ENCODE results near the gene TAF3.

TAF3 gene

DNA sequence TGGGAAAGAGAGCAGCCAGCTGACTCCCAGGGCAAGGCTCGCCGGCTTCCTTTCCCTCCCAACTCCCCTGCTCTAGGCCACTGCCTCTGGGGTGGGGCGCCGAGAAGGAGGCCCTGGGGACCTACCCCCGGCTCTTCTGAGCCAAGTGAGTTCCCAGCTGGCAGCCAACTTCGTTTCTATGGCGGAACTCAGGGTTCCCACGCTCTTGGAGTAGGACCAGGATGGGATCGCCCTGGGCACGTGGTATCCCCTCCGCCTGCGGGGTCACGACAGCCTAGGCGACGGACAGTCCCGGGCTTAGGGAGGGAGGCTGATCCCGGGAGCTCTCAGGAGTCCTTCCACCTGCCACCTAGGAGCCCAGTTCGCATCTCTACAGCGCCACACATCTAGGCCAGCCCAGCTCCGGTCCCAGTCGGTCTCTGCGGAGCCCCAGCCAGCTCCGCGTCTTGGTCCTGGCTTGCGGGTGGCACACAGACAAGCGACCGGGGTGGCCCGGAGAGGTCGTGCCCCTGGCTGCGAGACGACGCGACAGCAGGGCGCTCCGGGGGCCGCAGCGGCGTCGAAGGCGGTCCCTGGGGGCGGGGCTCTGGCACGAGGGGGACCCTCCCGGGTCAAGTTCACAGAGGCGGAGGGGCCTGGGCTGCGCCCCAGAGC is 215.6 kb downstream of the TAF3 start:
- no peak for DNase-seq (ENCODE audit: low read depth, low spot score)

DNA sequence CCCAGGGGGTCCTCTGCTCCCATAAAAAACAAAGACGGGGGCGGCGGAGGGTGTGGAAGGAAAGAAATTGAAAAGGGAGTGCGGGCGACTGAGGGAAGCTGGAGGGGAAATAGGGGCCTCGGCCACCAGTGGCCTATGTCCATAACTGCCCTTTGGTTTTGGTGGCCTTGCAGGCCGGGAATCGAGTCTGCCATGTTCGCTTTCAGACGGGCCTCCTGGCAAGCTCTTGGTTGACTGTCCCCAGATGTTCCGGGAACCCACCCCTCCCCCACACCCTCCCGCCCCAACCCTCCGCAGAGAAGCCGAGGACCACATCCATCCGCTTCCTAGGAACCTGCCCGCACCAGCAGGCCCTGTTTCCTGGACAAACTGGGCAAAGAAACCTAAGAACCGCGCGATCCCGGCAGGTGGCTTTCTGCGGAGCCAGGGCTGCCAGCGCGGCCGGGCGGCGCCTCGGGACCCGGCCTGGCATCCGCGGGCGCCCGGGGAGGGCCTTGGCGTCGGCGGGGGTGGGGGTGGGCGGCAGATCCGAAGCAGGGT is 216.2 kb downstream of the TAF3 start:
- no peak for DNase-seq (ENCODE audit: low read depth, low spot score)

DNA sequence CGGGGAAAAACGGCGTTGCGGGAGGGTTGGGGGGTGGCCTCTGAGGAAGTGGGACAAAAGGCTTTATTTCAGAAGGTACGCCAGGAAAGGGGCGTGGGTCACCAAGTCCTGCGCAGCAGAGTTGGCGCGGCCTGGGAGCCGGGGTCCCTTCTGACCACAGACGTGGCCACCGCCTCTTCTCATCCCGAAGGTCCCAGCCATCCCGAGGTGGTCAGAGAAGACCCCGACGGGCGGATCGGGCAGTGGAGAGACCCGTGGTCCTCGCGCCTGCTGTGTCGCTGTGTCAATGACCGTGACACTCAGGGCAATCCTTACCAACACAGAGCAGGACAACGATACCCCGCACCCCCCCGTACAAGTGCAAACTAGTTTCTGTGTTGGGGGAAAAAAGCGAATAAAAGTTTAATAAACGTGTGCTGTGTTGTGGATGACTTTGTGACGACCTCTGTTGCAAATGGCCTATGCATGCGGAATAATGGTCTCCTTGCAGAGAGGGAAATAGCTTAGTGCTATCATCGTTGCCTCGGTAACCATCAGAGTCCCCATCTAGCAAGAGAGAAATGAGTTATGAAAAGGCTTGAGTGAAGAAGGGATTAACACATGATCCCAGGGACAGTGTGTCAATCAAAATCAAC is 216.8 kb downstream of the TAF3 start:
- no peak for DNase-seq (ENCODE audit: low read depth, low spot score)

DNA sequence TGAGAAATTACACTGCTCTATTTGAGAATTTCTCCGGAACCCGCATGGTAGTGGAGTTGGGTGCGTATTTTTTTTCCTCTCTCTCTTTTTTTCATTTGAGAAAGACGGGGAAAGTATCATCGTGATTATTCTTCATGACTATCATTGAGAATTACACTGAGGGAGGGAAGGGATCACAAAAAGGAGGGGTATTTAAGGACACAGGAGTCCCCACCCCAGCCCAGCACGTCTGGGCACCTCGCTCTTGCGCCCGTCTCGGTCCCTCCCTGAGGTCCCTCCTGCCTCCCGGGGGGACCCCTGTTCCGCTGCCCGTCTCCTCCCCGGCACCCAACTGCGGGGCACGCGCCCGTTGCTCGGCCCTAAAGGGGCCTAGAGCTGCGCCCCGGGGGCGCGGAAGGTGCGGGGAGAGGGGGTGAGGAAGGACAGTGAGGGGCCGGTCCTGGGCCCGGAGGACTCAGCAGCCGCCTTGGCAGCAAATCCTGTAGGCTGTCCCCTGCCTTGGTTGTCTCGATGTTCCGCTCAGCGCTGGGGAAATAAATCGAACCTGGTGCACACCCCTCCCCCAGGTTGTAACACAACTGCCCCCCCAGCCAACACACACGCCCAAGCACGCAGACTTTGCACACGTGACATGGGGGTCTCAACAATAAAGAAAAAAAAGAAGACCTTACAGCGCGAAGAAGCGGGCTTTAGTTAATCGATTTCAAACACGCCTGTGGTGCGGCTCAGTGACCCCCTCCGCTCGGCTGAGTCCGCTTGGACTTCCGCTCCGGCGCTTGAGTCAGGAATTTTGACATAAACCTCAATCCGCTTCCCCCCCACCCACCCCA is 217.6 kb downstream of the TAF3 start:
- DNase-seq (ENCODE audit: low read depth, low spot score), result no peak

DNA sequence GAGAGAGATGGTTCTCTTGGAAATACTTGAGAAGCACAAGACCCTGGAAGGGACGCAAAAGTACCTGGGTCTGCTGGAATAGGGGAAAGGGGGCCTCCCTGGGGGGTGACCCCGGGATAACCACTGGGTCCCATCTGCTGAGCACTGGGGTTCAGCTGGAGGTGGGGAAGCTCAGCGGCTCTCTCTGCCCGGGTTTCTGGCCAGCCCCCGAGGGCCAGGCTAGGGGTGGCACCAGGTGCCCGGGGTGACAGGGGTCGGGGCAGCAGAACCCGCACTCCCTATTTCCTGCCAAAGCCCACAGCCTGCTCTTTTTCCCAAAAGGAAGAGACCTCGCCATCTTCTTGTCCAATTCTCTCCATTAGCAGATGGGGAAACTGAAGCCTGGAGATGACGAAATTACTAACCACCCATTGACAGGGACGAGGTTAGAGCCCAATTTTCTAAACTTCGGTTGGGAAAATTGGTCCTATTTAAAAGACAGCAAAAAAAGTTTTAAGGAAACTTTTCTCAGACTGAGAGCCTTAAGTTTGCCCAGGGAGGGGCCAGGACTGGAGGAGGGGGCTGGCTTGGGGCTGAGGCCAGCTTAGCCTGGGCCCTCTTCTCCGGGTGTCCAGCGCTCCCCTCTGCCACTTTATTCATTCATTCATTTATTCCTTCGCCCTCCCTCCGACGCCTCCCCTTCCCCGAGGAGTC is 218.3 kb downstream of the TAF3 start:
- DNase-seq (ENCODE audit: low read depth, low spot score), result no peak

DNA sequence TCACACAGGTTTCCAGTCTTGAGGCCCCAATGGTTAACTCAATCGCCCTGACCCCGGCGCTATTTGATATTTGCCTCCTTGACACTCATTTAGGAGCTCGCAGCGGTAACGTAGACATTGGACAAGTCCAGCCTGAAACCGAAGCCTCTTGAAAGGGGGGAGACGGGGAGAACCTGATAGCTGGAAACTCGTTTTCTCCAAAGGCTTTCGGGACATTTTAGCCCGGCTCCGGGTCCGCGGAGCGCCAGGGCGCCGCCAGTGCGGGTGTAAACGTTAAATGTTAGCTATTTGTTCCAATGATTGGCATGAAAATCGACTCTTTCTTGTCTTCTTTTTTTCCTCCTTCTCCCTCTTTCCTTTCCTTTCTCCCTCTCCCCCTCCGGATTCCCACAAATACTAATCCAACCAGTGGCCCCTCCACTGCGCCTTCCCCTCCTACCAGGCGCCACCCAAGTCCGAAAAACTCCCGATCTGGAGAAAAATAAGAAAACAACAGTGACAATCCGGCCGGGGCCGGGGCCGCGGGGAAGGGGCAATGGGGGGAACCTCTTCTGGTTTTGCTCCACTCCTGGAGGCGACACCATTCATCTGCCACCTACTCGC is 219.0 kb downstream of the TAF3 start:
- DNase-seq (ENCODE audit: low read depth, low spot score), result no peak

DNA sequence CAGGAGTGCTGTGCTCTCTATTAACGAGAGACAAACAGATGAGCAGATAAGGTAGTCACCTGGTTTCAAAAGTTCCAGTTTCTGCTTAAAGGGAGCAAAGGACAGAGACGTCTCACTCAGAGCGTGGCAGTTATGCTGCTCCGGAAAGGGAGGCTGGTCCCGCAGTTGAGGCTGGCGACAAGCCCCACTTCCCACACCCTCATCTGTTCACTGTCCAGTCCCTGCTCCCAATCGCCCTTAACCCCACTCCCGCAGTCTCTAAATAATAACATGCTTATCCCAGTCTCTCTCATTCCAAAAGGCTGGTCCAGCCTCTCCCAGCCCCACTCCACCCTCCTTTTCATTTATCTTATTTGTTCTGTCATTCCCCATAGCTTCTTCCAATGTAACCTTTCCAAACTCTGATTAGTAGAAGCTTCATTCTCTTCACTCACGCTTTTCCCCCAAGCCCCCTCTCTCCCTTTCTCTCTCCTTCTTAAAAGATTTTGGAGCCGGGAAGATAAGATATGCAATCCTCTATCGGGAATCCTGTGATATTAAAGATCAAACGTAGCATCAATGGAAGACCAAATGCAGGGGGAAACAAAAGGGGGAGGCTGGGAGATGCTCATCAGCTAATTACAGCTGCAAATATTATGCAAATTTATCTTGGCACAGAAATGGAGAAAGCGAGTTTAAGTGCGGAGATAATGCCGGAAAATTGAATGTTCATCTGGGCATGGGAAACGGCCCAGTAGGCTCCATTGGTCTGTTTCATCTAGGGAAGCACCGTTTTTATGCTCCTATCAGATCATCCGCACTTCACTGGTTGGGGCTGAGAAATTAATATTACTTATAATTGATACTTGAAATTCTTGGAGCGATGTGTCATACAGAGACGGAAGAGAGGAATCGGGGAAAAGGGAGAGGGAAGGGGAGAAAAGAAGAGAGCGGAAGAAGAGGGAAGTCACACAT is 219.9 kb downstream of the TAF3 start:
- no peak for DNase-seq (ENCODE audit: low read depth, low spot score)

DNA sequence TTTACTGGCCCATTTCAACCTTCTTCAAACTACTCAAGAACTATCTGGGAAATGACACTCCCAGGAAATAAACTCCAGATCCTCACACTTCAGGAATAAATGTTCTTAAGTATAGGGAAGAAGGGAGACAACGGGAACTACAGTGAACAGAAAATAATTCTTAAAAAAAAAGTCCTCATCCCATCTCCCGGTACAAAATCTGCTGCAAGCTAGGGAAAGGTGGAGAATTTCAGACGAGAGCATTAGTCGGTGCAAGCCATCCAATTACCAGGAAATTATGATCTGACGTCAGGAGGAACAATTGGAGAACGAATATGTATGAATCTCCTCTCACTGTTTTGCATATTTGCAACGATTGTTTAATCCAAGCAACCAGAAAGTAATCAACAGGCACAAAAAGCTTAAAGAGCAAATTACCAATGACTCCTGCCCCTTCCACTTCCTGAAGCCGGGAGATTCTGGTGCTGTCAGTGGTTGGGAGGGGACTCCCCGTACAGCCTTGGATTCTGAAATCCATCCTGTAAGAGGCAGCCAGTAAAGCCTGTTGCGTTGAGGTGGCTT is 221.1 kb downstream of the TAF3 start:
- no peak for DNase-seq (ENCODE audit: low read depth, low spot score)

DNA sequence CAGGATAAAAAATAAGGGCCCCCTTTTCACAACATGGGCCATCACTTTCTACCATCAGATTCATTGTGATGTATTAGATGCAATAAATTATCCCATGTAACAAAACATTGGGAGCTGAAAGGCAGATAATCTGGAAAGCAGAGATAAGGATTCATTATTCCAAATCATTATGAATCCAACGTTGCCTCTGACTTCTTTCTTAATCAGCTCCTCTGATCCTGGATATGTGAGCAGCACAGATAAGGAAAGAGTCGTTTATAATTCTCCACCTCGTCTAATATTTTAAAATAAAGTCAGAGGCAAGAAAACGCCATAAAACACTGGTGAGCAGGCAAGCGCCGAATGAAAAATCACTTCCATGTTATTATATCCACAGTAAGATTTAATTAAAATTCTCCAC is 222.3 kb downstream of the TAF3 start:
- no peak for DNase-seq (ENCODE audit: low read depth, low spot score)

DNA sequence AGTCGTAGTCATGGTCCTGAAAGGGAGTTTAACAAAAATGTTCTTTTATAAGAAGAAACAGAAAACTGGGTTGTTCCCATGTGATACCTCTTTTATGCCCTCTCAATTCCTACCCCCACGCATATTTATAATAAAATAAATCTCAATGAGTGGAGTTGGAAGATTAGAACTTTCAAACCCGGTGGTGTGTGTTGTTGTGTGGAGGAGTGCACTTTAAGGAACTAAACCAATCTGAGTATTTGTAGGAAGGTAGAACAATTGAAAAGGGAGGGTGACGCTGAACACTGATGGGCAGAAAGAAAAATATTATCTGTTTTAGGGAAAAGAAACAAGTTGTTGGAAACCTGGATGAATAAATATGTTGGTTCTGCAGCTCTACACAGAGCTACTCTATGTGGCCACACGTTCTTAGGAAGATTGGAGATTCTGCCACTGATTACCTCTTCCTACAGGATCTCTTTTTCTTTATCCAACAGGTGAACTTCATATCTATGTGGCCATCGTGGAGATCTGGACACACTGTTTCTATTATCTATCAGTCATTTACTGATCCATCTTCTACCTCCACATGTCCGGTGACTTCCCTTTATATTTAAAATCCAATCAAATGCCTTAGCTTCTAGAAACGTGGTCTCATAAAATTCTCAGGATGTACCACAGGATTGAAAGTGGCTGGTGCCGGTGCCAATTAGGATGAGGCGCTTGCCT is 223.1 kb downstream of the TAF3 start:
- no peak for DNase-seq (ENCODE audit: low read depth, low spot score)

DNA sequence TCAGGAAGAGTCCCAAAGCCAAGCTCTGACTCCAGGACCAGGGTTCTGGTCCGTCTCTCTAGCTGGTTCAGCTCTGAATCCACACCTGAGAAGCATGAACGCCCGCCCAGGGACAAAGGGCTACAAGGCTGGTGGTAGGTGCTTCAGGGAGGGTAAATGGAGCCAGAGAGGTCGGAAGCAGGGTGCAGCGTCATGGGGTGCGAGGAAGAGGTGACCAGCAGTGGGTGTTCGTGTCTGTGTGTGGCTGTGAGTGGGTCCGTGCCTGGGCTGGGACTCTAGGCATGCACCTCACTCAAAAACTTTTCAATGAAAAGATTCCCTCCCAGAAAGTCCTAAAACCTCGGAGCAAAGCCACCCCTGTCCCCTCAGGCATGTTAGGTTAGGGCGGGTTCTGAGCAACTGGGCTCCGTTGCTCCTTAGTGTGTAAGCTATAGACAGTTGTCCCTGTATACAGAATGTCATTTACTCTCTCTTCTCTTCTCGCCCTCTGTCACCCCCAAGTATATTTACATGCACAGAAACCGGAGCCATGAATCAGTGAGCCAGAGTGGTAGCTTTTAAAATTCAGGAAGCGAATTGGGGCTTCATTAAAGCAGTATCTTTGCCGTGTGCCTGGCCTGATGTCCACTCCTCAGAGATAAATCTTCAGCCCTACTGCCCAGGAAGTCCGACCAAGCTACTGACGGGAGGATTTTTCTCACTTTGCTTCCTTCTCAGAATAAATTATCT is 223.9 kb downstream of the TAF3 start:
- DNase-seq (ENCODE audit: low read depth, low spot score), result no peak

DNA sequence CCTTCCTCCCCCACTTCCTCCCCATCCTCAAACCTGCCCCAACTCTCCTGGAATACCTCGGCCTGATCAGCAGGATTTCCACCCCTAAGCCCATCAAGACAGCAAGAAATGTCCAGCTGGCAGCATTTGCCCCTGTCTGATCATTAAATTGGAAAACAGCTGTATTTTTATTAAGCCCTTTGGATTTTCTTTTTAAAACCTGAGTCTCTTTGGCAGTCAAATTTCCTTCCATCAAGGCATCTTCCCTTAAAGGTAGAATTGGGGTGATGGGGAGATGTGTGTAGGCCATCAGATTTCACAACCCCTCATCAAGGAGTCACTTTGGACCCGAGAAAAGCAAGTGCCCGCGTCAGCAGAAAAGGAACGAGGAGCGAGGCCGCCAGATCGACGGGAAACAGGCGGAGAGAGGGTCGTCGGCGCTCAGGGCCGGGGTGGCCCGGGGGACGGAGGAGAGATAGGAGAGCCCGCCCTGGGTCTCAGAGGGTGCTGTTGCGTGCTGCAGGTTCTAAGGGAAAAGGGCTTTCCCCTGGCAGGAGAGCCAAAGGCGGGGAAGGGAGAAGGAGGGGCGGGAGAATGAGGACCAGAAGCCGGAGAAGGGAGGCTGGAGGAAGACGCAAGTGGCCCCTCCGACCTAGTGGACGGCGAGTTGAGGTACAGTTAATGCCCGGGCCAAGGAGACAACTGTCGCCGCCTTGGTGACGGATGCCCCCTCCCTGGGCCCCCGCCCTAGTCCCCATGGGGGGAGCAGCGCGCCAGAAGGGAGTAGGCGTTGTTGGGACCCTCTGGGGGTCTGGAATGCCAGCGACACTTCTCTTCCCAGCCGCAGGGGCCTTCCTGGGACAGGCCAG is 224.6 kb downstream of the TAF3 start:
- no peak for DNase-seq (ENCODE audit: low read depth, low spot score)

DNA sequence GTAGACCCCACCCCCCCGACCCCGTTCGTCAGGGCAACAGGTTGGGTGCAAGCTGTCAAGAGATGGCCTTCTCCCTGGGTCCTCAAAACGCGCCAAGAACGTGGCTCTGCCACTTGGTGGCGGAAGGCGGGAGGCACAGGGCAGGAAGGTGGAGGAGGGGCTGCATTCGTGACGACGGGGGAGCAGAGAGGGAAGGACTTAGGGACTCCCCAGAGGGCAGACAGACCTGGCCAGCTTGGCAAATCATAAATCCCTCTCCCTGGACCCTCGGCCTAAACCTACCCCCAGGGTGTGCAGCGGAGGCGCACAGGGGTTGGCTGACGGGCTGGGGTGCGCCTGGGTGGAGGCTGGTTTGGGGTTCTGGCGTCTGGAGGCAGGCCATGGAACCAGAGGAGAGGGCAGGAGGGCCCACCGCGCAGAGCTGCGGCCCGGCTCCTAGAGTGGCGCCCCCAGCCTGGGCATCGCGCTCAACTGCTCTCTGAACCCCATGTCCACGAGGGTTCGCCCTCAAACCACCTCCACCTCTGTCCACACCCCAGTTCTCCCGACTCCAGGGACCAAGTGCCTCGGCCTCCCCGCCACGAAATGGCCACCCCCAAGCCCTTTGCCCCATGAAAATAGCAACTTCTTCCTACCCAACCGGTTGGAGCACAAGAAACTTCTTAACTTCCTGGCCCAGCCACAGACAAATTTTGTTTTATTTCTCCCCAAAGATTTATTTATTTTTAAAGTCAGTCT is 225.4 kb downstream of the TAF3 start:
- DNase-seq (ENCODE audit: low read depth, low spot score), result no peak

DNA sequence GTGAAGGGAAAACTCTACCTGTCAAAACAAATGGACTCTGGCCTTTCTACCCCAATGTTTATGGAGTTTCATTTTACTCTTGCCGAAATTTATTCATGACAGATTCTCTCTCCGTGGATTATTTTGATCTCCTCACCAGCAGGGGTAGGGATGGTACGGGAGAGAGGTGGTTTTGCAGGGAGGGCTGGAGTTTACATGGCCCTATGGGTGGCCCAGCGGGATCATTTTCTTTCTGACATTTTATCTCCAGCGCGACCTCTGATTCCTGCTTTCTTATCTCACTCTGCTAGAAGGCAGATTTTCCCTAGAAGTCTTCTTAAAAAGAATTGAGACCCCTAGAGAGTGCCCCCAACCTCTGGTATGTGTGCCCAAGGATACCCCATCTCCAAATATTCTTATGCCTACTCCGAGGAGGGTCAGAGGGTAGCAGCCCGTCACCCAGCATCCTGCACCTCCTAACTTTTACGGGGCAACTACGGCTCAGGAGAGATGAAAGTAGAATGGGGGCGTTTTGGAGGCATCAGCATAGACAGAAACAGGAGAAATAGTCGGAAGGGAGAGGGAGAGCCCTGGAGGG is 226.1 kb downstream of the TAF3 start:
- DNase-seq (ENCODE audit: low read depth, low spot score), result no peak

DNA sequence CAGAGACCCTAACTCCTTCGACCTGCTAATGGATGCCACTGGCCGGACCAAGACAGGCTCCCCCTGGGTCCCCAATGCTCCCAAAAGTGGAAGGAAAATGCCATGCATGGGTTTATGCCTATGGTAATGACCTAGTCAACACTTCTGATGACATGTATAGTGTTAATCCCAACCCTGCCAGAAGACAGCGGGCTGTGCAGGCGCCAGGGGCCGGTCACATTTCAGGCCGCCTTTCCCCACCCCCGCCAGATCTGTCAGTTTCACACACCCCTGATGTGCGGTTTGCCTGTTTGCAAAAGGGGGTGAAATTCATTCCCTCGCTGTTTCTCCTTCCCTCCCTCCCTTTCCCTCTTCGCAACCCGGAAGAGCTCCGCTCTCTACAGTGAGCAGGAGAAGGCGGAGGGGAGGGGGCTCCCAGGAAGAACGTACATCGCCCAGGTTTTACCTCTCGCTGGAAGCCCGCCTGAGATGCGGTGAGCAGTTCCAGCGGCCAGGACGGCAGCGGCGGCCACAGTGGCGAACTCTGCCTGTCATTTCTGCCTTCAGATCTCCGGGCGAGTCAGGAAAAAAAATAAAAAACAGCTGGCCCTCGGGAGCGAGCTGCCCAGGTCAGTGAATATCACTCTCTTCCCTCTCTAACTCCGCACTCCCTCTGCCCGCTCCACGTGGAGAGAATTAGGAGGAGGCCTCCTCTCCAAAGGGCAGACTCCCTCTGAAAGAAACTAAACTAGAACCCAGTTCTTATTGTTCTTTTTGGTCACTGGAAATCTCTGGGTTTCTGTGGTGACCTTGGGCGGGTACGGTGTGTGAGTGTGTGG is 226.8 kb downstream of the TAF3 start:
- DNase-seq (ENCODE audit: low read depth, low spot score), result no peak

Measured in activated naive CD8-positive, alpha-beta T cell treated with anti-CD3 and anti-CD28 coated beads, Interleukin-2, amount 50 U/mL, for 16 hours (primary cell).